GM19467 (cell line): Measurements from ENCODE around the gene LRRTM4.

ENCODE experiments used
- ATAC-seq: cut with Tn5 transposase; IDR thresholded peaks from one replicate; pipeline ENCODE4 v1.9.1; 2021; ENCODE audit warnings: mild to moderate bottlenecking, moderate library complexity; ENCODE audit not compliant: unreplicated experiment

Gene LRRTM4

DNA sequence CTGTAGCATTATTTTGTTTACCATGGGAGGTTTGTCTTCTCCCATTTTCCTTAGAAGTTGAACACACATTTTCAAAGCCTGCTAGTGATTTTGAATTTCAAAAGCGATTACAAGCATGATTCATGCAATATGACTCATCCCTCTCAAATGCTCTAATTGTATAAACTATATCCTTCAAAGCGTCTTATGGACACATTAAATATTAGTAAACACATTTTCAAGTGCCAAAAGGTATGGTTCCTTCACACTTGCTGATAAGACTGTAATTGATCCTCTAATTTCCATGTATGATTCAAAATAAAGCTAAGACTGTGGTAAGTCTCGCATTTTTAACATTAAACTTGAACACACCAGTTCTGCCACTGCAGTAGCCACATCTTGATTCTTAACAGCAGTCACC, 512.9 kb downstream of the LRRTM4 start:
- ATAC-seq = no peak

DNA sequence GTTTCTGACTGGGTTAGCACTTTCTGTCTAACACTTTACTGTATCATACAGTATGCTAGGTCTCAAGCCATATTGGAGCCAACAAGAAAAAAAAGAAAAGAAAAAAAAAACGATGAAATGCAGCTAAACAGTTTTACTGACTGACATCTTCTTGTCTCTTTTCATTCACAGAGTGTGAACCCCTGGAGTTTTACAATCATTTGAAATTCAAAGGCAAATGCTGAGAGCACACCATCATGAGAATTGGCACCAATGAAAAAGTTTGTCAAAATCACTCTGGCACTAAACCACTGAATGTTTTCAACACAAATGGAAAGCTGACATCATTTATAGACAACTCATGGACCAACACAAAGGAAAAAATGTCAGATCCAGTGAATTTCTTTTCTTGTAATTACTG, 513.3 kb downstream of the LRRTM4 start:
- ATAC-seq = no peak

DNA sequence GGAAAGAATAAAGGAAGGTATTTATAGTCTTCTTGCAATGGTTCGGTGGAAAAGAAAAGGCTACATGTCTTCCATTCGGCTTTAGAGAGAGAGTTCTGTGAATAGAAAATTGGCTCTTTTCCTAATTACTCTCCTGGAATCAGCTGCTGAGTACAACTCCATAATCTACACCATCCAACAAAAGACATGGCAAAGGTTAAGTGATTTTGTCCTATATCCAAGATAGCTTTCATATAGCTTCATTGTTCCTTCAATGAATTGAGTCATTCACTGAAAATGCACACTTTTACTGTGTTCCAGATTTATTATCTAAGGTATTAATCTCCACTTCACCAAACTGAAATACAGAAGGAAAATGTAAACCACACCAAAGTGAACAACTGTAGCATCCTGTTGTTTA, 514.5 kb downstream of the LRRTM4 start:
- ATAC-seq = no peak

- no peak for ATAC-seq
These were observed 516.7 kb downstream of the LRRTM4 start for GRCh38 chr2:77005522-77005921.

GRCh38 chr2:77001895-77002294, 520.3 kb downstream of the LRRTM4 start:
- ATAC-seq = no peak

GRCh38 chr2:76998704-76999103, 523.5 kb downstream of the LRRTM4 start:
- ATAC-seq = no peak

DNA sequence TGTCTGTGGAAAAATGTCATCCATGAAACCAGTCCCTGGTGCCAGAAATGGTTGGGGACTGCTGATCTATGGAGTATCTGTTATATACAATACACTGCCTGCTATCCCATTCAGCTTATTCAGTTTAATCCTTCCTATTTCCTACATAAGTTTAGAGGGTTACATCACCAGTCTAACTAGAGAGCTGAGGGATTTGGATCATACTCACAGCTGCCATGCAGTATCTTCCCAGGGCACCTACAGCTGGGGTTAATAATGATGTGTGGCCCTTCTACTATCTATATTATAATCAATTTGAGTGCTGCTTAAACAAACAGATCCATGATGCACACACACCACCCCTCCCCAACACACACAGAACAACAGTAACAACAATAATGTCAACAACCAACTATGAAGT, 524.0 kb downstream of the LRRTM4 start:
- no peak for ATAC-seq

- no peak for ATAC-seq
These were observed 524.9 kb downstream of the LRRTM4 start for GRCh38 chr2:76997296-76997695.

- no peak for ATAC-seq
These were observed 536.6 kb downstream of the LRRTM4 start for GRCh38 chr2:76985387-76986136.

- no peak for ATAC-seq
These were observed 537.8 kb downstream of the LRRTM4 start for GRCh38 chr2:76984359-76984758.

DNA sequence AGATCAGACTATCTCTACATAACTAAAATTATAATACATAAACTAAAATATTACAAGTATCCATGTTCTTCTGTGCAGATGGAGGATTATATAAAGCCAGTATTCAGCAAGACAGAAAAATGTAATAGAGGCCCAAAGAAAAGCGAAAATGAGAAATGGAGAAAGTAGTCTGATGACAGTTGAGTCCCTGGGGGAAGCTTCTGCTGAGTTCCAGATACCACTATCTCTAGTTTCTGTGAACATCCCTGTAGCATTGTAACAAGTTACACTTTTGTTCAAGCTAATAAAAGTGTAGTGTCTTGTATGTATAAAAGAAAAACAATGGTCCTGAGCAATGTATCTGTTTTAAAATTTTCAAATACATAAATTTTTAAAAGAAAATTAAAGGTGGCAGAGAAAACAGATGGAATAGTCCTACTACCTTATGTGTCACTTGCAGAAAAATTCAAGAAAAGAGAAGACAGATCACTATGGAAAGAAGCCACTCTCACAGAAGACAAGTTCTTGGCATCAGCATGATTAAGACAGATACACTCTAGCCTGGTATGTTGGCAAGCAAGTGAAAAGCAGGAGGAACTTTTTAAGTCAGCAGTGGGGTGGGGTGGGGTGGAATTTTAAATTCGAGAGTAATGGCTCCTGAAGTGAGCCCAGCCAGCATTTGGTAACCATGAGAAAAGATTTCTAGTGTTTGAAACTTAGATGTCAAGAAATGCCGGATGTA, 541.9 kb downstream of the LRRTM4 start:
- ATAC-seq = no peak

DNA sequence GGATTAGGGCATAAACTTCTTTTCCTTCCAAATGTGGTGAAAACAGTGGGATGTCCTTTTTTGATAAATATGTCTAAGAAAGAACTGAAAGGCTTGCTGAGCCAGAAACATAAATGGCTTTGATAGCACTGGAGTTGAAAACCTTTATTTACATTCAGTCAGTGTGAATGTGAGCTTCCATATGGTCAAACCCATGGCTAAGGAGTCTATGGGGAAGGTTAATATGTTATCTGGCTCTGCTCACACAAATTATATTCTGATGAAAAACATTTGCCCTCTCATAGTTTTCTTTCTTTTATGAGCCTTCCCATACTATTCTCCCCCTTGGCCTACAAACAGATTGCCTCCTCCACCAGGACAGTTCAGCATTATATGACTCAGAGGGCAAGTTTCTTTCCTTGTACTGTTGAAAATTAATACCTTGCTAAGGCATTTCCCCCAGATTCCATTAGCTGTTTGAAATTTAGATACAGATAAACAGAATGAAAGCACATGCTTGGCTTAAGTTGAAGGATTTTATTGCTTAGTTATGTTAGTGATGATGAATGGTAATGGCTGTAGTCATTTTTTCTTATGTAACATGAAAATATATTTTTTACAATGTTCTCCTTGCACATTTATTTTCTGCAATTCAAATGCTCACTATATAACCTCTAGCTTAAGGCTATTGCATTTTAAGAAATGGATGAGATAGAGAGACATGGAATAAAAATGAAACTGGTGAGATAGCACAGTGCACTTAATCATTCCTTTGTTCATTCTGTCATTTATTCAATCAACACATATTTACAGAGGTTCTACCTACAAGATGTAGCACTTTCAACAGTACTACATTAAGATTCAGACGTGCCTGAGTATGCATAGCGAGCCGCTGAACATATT, 544.1 kb downstream of the LRRTM4 start:
- no peak for ATAC-seq

- no peak for ATAC-seq
These were observed 546.4 kb downstream of the LRRTM4 start for GRCh38 chr2:76975752-76976151.

DNA sequence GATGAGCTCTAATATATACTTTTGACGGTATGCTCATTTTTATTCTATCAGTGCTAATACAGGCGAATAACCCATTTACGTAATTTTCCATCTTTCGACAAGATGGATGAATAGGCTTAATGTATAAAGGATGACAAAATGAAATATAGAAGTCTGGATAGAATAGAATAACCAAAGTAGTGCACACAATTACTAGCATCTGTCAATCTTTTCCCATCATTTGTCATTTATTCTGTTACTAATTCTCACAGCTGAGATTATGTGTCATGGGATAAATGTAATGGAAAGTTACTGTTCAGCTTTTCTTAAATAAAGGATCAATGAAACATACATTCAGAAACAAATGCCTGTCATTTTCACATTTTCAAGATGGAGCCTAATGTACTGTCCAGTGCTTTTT, 548.6 kb downstream of the LRRTM4 start:
- ATAC-seq = no peak

DNA sequence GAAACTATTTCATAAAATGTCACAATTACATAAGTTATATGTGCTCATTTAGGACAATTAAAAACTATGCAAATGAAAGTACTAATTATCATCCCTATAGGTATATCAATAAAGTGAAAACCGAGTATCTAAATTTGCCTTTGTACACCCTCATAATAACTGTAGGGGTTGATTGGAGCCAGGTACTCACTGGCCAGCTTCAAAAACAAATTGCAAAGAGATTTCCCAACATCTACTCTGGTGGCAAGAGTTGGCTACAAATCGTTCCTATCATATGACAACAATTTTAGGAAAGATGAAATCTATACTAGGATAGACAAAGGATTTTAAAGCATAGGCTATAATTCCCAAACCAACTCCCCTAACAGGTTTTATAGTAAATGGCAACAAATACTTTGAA, 556.4 kb downstream of the LRRTM4 start:
- ATAC-seq = no peak

DNA sequence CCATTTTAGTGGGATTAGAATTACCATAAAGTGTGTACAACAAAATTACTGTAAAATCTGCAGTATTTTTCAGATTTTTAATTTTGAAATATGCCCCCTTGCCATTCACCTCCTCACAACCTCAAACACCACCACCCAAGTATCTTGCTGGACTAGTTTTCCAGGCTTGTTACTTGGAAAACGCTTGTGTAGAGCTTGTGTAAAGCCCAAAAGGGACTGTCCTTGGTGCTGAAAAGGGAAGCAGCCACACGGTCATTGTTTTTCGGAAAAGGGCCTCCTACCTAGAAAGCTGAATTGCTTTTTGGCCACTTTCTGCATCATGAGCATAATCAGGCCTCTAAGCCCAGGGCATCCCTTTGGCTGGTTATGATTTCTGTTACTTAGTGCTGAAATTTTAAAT, 563.4 kb downstream of the LRRTM4 start:
- ATAC-seq = no peak

DNA sequence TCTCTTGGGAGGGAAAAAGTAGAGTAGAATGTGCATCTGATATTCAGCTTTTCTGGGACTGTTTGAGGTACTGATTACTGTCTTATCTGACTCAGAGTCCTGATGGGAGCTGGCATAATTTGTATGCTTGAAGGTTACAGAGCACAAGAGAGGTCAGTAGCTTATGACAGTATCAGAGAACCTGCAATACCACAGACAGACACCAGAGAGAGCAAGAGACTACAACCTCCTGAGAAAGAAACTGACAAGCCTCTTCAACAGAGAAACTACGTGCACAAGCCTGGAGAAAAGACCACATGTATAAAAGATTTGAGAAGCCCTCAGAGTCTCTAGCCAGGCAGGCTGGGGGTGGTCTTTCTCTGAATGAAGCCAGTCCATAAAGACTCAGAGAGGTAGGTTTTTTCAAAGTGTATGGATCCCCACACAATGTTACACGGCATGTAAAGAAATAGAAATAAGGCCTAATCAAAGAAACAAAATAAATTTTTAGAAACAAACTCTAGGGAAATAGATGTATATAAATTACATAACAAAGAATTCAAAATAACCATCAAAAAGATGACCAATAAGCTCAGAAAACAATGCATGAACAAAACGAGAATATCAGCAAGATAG, 568.3 kb downstream of the LRRTM4 start:
- ATAC-seq = peak; percentile 77

DNA sequence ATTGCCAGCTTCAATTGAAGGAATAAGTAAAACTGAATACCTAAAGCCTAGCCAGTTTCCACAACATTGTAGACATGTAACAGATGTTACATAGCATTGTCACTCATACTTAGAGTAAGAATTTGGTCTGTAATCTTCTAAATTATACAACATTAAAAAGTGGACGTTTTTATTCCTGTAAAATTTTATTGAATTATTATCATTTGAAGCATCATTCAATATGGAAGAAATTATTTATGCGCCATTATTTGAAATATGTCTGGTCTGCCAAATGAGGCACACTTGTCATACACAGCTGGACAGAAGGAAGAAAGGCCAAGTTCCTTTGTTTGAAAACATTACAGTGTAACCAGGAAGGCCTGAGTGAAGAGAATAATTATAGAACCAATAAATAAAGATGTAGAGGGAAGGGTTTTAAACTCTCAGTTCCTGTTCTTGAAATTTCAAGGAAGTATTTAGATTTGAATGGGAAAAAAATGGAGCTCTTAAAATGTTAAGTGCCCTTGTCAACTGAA, 575.5 kb downstream of the LRRTM4 start:
- no peak for ATAC-seq

DNA sequence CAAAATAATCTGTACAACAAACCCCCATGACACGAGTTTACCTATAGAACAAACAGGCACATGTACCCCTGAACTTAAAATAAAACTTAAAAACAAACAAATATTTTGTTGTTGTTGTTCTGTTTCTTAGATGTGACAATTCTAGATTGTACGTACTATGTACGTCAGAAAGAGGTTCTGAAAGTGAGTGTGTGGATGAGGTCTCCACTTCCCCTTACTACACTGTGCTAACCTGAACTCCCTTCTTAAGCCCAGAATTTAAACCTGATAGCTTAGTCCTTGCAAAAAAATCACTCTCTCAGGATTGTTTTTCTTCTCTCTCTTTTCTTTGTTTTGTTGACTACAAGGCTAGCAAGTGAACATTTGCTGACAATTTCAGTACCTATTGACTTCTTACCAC, 581.6 kb downstream of the LRRTM4 start:
- ATAC-seq = no peak

- ATAC-seq = no peak
These were observed 584.0 kb downstream of the LRRTM4 start for GRCh38 chr2:76938153-76938552.

- no peak for ATAC-seq
These were observed 589.6 kb downstream of the LRRTM4 start for GRCh38 chr2:76932550-76932949.
